Stomach smooth muscle (tissue), 2 donors: ENCODE data around the gene ASTN2.

Experiments used
- H3K27ac ChIP-seq: one replicate; pipeline ENCODE4 v1.7.0; 2013; ENCODE audit warnings: mild to moderate bottlenecking, low read length, inconsistent platforms
- H3K27me3 ChIP-seq, 2 donors: one replicate each; pipeline ENCODE4 v1.7.0; 2013; ENCODE audit warnings: low read length in 2 of 2; ENCODE audit not compliant: insufficient read depth in 2 of 2, control insufficient read depth in 1 of 2
- H3K36me3 ChIP-seq, 2 donors: one replicate each; pipeline ENCODE4 v1.7.0; 2013; ENCODE audit warnings: low read length in 2 of 2; ENCODE audit not compliant: control insufficient read depth in 2 of 2, insufficient read depth in 2 of 2
- H3K4me1 ChIP-seq: one replicate; pipeline ENCODE4 v1.7.0; 2013; ENCODE audit warnings: low read length; ENCODE audit not compliant: control insufficient read depth, insufficient read depth
- H3K4me3 ChIP-seq, 2 donors: one replicate each; pipeline ENCODE4 v1.7.0; 2013; ENCODE audit warnings: low read length in 2 of 2
- H3K9ac ChIP-seq, 2 donors: one replicate each; pipeline ENCODE4 v1.7.0; 2013; ENCODE audit warnings: low read length in 2 of 2, mild to moderate bottlenecking in 1 of 2
- H3K9me3 ChIP-seq, 2 donors: one replicate each; pipeline ENCODE4 v1.7.0; 2013; ENCODE audit warnings: low read length in 2 of 2; ENCODE audit not compliant: control insufficient read depth in 2 of 2
- donor health status: healthy.
- donor health status: Pancreatic carcinoma.

Gene ASTN2

DNA sequence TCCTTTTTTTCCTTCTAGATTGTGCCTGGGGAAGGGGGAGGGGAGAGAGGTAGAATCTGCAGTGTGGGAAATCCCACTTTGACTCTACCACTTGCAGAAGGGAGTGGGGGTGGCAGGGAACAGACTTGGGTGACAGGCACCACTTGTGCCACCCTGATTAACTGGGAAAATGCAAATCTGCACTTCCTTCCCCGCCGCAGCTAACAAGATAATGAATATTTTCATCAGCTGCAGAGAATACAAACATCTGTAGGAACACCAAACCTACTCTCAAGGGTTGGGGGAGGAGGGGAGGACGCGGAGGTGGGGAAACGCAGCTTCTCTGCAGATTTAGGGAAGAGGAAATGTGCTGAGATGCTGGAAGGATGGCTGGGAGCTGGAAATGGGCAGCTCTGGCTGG lies 654.2 kb downstream of the ASTN2 start:
- Histone ChIP-seq H3K9ac (no peak overlapping the region), H3K27ac (no peak overlapping the region)

GRCh38 chr9:116757030-116757429 lies 657.8 kb downstream of the ASTN2 start:
- H3K4me1 ChIP-seq: no peaks in the 10 kb centered on the region

More for the DNA sequence above, 654.2 kb downstream of the ASTN2 start:
- no peaks in the 10 kb centered on the region for H3K36me3 ChIP-seq
- no peaks in the 10 kb centered on the region for H3K27me3 ChIP-seq
- H3K4me1 ChIP-seq: no peaks in the 10 kb centered on the region
- no peak overlapping the region for H3K4me3 ChIP-seq
- H3K9me3 ChIP-seq: peaks cover 2 to 4% of the 10 kb centered on the region in 2 donors

GRCh38 chr9:116753389-116753788 lies 661.5 kb downstream of the ASTN2 start:
- no peaks in the 10 kb centered on the region for H3K4me1 ChIP-seq
- no peaks in the 10 kb centered on the region for H3K27me3 ChIP-seq
- H3K36me3 ChIP-seq: no peaks in the 10 kb centered on the region
- no peak overlapping the region for H3K27ac ChIP-seq
- no peak overlapping the region for H3K4me3 ChIP-seq
- peaks cover 4 to 7% of the 10 kb centered on the region in 2 donors for H3K9me3 ChIP-seq
- H3K9ac ChIP-seq: no peak overlapping the region

More at GRCh38 chr9:116757030-116757429, 657.8 kb downstream of the ASTN2 start:
- Histone ChIP-seq H3K9me3 (peaks cover 4 to 7% of the 10 kb centered on the region in 2 donors), H3K36me3 (no peaks in the 10 kb centered on the region), H3K27me3 (no peaks in the 10 kb centered on the region), H3K4me3 (no peak overlapping the region), H3K9ac (no peak overlapping the region), H3K27ac (no peak overlapping the region)

DNA sequence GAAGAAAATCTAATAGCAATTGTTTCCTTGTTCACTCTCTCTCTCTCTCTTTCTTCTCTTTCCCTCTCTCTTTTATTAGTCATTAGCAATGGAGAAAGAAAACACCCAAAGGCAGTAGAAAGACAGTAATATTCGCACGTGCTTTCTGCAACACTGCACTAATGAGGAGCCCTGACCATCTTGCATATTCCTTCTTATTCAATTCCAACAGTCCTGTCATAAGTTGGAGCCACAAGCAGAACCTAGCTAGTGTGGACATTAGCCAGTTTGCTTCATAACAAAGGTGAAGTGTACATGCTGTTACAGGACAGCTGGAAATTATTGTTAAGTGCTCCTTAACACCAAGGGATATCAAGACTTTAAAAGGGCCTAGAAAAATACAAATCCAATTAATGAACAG lies 664.3 kb downstream of the ASTN2 start:
- H3K27ac ChIP-seq: no peak overlapping the region
- no peak overlapping the region for H3K9ac ChIP-seq
- no peak overlapping the region for H3K4me3 ChIP-seq
- H3K4me1 ChIP-seq: no peaks in the 10 kb centered on the region
- no peaks in the 10 kb centered on the region for H3K36me3 ChIP-seq
- H3K9me3 ChIP-seq: peaks cover 0 to 1% of the 10 kb centered on the region in 2 donors
- no peaks in the 10 kb centered on the region for H3K27me3 ChIP-seq

- Histone ChIP-seq H3K9me3 (no peaks in the 10 kb centered on the region), H3K9ac (no peak overlapping the region), H3K4me1 (no peaks in the 10 kb centered on the region), H3K27me3 (no peaks in the 10 kb centered on the region), H3K36me3 (no peaks in the 10 kb centered on the region), H3K4me3 (no peak overlapping the region), H3K27ac (no peak overlapping the region)
Measured at GRCh38 chr9:116749772-116750171, 665.1 kb downstream of the ASTN2 start.

DNA sequence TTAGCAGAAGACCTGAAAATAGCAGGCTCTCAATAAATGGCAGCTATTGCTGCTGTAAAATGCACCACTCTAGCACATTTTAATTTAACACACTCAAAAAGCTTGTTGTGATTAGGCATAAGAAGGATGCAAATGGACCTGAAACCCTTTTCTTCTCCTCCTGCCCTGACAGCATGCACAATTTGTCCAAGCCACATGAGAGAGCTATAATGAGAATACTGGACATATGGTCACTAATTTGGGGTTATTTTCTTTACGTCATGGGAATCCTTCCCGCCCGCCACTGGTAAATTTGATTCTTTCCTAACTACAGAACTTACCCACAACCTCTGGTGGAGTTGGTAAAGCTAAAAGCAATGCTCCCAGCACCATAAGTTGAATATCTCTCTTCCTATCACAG lies 665.7 kb downstream of the ASTN2 start:
- H3K36me3 ChIP-seq: no peaks in the 10 kb centered on the region
- H3K4me1 ChIP-seq: no peaks in the 10 kb centered on the region
- H3K27ac ChIP-seq: no peak overlapping the region
- H3K9ac ChIP-seq: no peak overlapping the region
- no peak overlapping the region for H3K4me3 ChIP-seq
- H3K27me3 ChIP-seq: no peaks in the 10 kb centered on the region
- no peaks in the 10 kb centered on the region for H3K9me3 ChIP-seq

DNA sequence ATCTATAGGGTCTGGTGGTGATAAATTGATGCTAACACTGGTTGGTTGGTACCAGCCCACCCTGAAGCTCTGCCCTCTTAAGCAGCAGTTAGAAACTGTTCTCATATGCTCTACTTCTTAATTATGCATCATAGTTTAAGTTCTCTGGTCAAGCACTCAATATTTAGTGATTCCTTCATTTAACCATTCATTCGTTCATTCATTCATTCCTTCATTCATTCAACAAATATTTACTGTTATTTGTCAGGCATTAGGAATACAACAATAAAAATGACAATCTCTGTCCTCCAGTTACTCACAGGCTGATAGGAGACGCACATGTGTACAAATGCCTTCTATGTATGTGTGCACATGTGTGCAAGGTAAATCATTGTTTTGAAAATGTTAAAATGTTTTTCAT lies 673.1 kb downstream of the ASTN2 start:
- no peaks in the 10 kb centered on the region for H3K27me3 ChIP-seq
- H3K9me3 ChIP-seq: no peaks in the 10 kb centered on the region
- H3K36me3 ChIP-seq: no peaks in the 10 kb centered on the region
- no peak overlapping the region for H3K27ac ChIP-seq
- no peak overlapping the region for H3K4me3 ChIP-seq
- no peak overlapping the region for H3K9ac ChIP-seq
- H3K4me1 ChIP-seq: no peaks in the 10 kb centered on the region

DNA sequence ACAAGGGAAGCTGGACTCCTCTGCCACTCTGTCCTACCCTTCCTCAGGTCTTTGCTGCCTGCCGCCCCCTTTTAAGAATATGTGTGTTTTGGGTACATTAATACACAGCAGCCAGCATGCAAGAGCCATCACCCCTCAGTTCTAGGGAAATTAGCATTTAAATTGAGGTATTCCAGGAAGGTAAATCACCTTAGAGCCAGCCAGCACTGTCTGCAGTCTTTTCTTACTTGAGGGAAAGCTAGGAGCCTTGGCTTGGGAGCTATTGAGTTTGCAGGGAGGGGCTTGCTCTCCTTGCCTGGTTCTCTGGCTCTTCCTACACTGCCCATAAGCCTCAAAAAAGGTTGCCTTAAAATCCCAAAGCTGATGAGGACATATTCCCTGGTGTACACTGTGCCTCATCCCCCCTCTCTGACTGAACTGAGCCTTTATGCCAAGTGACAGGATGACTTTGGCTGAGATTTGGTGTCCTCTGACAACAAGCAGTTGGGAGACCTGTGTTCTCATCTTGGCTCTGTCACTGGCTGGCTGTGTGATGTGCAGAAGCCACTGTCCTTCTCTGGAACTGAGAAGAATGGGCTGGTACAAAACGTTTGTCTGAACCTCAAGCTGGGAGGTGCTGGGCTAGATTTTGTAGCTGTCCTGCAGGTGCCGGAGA lies 673.6 kb downstream of the ASTN2 start:
- H3K4me3 ChIP-seq: no peak overlapping the region
- H3K4me1 ChIP-seq: no peaks in the 10 kb centered on the region
- no peaks in the 10 kb centered on the region for H3K9me3 ChIP-seq
- no peaks in the 10 kb centered on the region for H3K27me3 ChIP-seq
- H3K36me3 ChIP-seq: no peaks in the 10 kb centered on the region
- no peak overlapping the region for H3K9ac ChIP-seq
- H3K27ac ChIP-seq: no peak overlapping the region

DNA sequence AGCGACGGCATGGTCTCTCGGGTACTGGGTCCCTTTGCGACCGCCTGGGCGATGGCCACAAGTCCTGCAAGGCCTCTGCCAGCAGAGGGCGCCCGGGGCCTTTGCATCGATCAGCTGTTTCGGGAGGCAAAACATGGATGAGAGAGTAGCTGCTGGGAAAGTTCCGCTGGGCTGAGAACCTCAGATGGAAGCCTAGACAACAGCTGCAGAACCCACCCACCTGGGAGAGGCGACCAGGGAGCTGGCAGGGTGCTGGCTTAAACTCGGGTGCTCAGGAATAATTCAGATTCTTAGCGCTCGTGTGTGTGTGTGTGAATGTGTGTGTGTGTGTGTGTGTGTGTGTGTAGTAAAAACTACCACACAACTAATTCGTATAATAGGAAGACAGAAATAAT lies 677.7 kb downstream of the ASTN2 start:
- Histone ChIP-seq H3K9me3 (no peaks in the 10 kb centered on the region), H3K4me1 (no peaks in the 10 kb centered on the region), H3K4me3 (peak overlapping the region in 1 of 2 donors; percentile 52), H3K36me3 (no peaks in the 10 kb centered on the region), H3K9ac (no peak overlapping the region), H3K27me3 (no peaks in the 10 kb centered on the region), H3K27ac (no peak overlapping the region)

- Histone ChIP-seq H3K4me3 (no peak overlapping the region), H3K27ac (no peak overlapping the region), H3K9ac (no peak overlapping the region), H3K27me3 (no peaks in the 10 kb centered on the region), H3K9me3 (no peaks in the 10 kb centered on the region), H3K36me3 (no peaks in the 10 kb centered on the region), H3K4me1 (no peaks in the 10 kb centered on the region)
Measured at GRCh38 chr9:116736399-116737151, 678.3 kb downstream of the ASTN2 start.

- no peak overlapping the region for H3K9ac ChIP-seq
- no peaks in the 10 kb centered on the region for H3K4me1 ChIP-seq
- H3K4me3 ChIP-seq: no peak overlapping the region
- H3K9me3 ChIP-seq: no peaks in the 10 kb centered on the region
- H3K27me3 ChIP-seq: no peaks in the 10 kb centered on the region
- no peak overlapping the region for H3K27ac ChIP-seq
- no peaks in the 10 kb centered on the region for H3K36me3 ChIP-seq
Measured at GRCh38 chr9:116733010-116733641, 681.7 kb downstream of the ASTN2 start.
